NCI-H1092 treated with DMSO at 0.1 percent for 48 hours (cell line): ENCODE measurements around the gene ARHGEF12.
"Not testable (repeated sequence)": the region's sequence is repeated elsewhere in the genome, so short reads cannot be mapped to it uniquely, and the experiment has no call there.

Source experiments
- DNase-seq: peaks from one replicate; lab custom pipeline; 2025; lab: John Stamatoyannopoulos, UW

The ARHGEF12 gene

GRCh38 chr11:120494595-120494994 lies 158.4 kb downstream of the ARHGEF12 start:
- DNase-seq: no peak

DNA sequence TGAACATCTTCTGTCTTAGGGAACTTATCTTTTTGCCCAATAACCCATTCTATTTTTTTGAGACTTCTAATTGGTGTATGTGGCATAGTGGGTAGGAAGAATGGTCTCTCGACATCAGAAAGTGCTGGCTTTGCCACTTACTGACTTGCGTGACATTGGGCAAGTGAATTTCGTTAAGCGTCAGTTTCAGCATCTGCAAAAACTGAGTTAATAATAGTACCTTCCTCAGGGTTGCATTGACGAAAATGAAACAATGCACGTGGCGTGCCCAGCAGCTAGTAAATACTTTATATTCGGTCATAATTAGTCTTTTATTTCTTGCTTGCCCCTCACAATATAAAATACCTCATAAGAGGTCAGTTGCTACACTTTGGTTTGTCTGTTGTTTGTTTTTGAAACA lies 162.9 kb downstream of the ARHGEF12 start:
- no peak for DNase-seq

- DNase-seq: no peak
Observed at GRCh38 chr11:120499859-120500258, 163.6 kb downstream of the ARHGEF12 start.

DNA sequence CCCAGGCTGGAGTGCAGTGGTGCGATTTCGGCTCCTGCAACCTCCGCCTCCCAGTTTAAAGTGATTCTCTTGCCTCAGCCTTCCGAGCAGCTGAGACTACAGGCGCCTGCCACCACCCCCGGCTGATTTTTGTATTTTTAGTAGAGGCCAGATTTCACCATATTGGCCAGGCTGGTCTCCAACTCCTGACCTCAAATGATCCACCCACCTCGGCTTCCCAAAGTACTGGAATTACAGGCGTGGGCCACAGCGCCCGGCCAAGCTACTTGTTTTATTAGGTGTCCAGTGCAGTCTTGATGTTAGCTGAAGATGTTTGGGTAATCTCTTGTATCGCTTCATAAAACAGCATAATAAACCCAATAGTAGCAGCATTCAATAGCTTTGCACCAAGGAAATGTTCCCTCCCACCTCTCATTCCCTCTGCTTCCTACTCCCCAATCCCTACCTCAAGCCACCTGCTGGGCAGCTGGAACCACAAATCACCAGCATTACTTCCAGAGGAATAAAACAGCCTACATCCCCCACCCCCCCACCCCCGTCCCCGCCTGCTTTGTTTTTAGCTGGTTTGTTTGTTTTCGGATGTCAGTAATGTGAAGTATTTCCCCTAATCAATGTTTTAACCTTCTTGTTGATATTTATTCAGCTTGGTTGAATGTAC lies 164.3 kb downstream of the ARHGEF12 start:
- no peak for DNase-seq

DNA sequence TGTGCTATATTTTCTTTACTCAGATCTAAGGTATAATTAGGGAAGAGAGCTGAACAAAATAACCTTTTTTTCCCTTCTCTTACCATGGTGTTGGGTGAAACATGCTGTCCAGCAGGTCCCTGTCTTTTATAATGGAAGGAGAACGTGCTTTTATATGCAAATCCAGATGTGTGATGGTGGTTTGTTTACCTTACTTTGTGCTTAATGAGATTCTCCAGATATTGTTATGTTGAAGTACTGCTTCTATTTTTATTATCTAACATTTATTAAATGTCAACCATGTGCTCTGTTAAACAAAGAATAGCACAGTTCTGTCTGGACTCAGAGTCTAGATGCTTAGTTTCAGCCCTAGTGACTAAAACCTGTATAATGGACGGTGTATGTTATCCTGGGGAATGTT lies 165.2 kb downstream of the ARHGEF12 start:
- no peak for DNase-seq

- DNase-seq: no peak
Observed at GRCh38 chr11:120501976-120502755, 166.0 kb downstream of the ARHGEF12 start.

GRCh38 chr11:120503529-120503928 lies 167.3 kb downstream of the ARHGEF12 start:
- DNase-seq: not testable (repeated sequence)

DNA sequence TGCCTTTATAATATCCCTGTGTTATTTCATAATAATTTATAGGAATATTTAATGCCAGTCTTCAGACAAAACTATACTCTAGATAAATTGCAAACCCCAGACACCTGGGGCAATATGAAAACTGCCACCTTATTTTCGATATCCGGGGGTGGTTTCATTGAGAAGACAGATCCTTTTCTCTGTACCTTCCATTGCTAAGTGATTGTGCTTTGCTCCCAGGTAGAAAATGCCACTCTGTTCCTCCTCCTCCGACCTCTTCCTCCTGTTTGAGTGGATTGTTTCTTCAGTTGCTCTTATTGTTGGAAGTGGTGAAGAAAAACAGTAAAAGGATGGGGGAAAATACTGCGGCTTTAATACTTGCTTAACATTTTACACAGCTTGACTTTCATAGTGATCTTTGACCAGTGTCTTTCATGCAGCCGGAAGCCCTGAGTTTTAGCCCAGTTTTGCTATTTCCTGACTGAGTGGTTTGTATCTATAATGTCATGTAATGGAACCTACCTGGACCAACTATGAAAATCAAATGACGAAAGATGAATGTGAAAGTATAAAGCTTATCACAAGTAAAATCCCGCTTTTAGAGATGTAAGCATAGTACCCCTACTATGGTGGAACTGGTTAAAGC lies 169.7 kb downstream of the ARHGEF12 start:
- no peak for DNase-seq

GRCh38 chr11:120509346-120510053 lies 173.3 kb downstream of the ARHGEF12 start:
- no peak for DNase-seq

GRCh38 chr11:120510406-120511115 lies 174.3 kb downstream of the ARHGEF12 start:
- no peak for DNase-seq

DNA sequence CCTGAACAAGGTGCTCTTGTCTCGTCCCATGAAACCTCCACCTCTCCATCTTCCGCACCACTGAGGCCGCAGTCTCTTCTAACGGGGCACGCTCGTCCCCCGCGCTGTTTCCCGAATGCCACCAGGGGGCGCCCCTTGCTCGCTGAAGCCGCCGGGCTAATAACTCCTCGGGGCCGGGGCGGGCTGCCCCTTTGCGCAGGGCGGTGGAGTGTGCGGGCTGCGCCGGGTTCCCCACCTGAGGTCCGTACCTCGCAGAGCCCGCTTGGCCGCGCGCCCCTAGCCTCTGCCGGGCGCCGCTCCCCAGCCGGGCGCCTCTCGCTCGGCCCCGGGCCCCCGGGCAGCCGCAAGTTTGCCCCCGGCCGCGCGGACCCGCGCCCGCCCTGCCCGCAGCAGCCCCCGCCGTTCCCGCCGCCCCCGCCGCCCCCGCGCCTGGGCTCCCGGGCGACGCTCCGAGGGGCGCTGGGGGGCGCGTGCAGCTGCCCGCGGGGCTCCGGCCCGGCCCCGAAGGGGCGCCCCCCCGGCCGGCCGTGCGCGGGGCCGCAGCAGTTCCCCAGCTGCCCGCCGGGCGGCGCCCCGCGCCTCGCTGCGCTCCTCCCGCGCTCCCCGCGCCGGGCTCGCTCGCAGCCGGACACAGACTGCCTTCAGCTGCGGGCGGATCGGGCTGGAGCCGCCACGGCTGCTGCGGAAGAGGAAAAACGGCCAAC lies 175.1 kb downstream of the ARHGEF12 start, which contains the start of gene GRIK4:
TSS of gene GRIK4 (plus strand) at position 633 of the 704 bp plus-strand sequence. CDS start 148,571 bp downstream, outside the sequence.
- peak; percentile 83 for DNase-seq

DNA sequence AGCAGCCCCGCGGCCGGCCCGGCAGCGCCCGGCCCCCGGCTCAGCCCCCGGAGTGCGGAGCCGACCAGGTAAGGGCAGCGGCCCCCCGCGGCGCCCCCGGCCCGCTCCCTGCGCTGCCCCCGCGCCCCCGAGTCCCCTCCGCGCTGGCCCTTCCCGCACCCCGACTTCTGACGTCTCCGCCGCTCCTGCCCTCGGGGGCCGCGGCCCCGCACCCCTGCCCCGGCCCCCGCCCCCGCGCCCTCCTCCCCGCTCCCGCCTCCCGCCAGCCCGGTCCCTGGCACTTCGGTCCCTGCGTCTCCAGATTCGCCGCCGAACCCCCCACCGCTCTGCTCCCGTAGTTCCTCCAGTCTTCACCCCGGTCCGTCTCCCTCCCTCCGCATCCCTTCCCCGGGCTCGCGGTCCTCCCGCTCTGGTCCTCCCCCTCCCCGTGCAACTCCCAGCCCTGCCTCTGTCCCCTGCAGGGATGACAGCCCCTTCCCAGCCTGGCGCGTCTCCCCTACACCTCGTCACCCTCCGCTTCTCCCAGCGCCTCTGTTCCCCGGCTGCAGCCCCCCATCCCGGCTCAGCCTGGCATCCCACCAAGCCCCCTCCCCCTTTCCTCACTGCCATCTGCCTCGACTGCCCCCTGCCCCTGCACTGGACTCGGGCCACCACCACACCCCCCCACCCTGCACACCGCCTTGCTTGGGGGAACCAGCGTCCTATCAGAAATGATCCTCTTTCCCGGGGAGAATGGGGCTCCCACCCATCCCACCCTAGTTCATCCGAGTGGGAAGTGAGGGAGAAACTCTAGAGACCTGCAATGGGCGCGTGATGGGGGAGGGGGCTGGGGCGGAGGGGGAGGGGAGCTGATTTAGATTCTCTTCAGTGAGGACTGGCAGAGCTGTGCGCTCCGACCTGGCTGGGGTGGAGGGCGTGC lies 175.9 kb downstream of the ARHGEF12 start:
- DNase-seq: peak; percentile 34

- peak; percentile 36 for DNase-seq
Observed at GRCh38 chr11:120512739-120513435, 176.7 kb downstream of the ARHGEF12 start.

- no peak for DNase-seq
Observed at GRCh38 chr11:120513436-120514315, 177.5 kb downstream of the ARHGEF12 start.

GRCh38 chr11:120514541-120515121 lies 178.4 kb downstream of the ARHGEF12 start:
- no peak for DNase-seq

DNA sequence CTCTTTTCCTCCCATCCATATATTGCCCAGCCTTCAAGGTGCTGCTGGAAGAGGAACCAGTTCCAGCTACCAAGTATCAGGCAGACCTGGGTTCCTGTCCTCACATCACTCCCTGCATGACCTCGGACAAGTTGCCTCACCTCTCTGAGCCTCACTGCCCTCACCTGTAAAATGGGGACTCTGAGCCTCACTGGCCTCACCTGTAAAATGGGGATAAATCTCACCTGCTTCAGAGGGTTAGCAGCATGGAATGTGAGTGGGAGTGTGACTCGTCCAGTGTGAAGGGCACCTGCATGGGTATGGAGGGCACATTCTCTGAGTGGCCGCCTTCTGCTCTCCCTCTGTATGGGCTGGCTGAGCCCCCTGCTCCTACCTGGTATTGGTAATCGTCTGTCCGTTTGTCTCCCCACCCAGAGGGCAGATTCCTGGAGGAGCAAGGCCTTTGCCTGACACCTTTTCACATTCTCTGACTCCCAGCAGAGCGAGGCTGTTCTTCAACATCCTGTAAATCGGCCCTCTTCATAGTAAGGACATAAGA lies 179.0 kb downstream of the ARHGEF12 start:
- DNase-seq: no peak
